Mesothelial cell of epicardium (in vitro differentiated cells): ENCODE results near the gene ATP8A1. TPM values are rescaled to one million over a fixed set of nuclear protein-coding genes. Genes with fewer than 3 reads are reported as not detected.

Source experiments
- DNase-seq, 2 experiments: peaks; one replicate each; pipeline ENCODE4 v3.0.0; 2021; ENCODE audit warnings: low spot score in 2 of 2; ENCODE audit not compliant: unreplicated experiment in 2 of 2
- H3K27ac Mint-ChIP-seq: 2 replicates; pipeline ENCODE4 v1.8.0; 2021; ENCODE audit warnings: mixed read lengths
- H3K27me3 Mint-ChIP-seq: 2 replicates; pipeline ENCODE4 v1.8.0; 2021; ENCODE audit warnings: low read depth, mixed read lengths
- H3K36me3 Mint-ChIP-seq: 2 replicates; pipeline ENCODE4 v1.8.0; 2021; ENCODE audit warnings: mixed read lengths
- H3K4me1 Mint-ChIP-seq: 2 replicates; pipeline ENCODE4 v1.8.0; 2021; ENCODE audit warnings: mixed read lengths
- H3K4me3 Mint-ChIP-seq: 2 replicates; pipeline ENCODE4 v1.8.0; 2021; ENCODE audit warnings: mild to moderate bottlenecking, moderate library complexity, mixed read lengths
- H3K9me3 Mint-ChIP-seq: 2 replicates; pipeline ENCODE4 v1.8.0; 2021; ENCODE audit warnings: mixed read lengths
- total RNA-seq: library from RNA; stranded (reverse); gene quantifications from 3 replicates; pipeline ENCODE4 v1.2.1, GENCODE V29; 2021
- TF ChIP-seq, protein P1 (sequence below): fragments of 200-600 bp; sonication (generic); IDR thresholded peaks from one replicate; pipeline ENCODE4 v1.5.0; 2021; ENCODE audit warnings: antibody characterized with exemption; ENCODE audit not compliant: unreplicated experiment

Gene ATP8A1
- total RNA-seq, 1 donor from 2014 or later = 15.7 TPM

DNA sequence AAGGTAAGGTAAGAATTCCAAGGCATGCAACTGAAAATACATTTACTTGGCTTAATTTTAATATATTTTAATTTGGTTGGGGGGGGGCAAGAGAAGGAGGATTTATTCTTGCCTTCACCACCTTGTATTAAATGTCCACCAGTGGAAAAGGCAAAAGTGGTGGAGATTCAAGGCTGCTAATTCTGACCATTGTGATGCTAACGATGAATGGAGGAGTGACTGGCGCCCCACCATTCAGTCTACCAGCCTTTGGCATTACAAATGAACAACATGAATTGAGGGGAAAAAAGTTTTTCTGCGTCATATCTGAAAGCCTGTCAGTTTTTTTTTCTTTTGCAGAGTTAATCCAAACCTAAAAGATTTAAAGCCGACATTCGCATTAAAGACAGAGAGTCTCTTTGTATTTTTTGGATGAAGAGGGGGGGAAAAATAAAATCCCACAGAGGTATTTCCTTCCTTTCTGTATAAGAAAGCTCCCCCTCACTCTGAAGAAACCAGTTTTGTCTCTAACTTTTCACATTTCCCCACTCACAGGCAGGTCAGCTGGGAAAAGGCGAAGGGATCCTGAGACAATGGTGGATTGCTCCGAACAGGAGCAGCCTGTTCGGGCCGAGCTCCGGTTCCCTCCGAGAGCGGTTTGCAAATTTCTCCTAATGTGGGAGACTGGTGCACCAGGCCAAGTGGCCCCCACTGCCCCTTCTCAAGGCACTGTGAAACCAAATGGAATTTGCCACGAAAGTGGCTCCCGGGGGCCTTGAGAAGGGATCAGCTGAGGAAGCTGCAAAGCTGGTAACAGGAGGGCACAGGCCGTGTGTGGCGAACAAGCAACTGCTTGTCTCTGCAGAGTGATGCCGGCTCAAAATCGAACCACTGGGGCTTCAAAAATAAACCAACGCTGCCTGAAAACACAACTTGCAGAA is 231.5 kb downstream of the ATP8A1 start:
- Mint-ChIP-seq H3K4me3 (no peak overlapping the region), H3K27ac (no peak overlapping the region), H3K4me1 (no peaks in the 10 kb centered on the region), H3K9me3 (no peaks in the 10 kb centered on the region), H3K36me3 (no peaks in the 10 kb centered on the region), H3K27me3 (peaks cover 12% of the 10 kb centered on the region)
- no peak for DNase-seq
- TF ChIP-seq, protein P1, sequence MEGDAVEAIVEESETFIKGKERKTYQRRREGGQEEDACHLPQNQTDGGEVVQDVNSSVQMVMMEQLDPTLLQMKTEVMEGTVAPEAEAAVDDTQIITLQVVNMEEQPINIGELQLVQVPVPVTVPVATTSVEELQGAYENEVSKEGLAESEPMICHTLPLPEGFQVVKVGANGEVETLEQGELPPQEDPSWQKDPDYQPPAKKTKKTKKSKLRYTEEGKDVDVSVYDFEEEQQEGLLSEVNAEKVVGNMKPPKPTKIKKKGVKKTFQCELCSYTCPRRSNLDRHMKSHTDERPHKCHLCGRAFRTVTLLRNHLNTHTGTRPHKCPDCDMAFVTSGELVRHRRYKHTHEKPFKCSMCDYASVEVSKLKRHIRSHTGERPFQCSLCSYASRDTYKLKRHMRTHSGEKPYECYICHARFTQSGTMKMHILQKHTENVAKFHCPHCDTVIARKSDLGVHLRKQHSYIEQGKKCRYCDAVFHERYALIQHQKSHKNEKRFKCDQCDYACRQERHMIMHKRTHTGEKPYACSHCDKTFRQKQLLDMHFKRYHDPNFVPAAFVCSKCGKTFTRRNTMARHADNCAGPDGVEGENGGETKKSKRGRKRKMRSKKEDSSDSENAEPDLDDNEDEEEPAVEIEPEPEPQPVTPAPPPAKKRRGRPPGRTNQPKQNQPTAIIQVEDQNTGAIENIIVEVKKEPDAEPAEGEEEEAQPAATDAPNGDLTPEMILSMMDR = no peak

DNA sequence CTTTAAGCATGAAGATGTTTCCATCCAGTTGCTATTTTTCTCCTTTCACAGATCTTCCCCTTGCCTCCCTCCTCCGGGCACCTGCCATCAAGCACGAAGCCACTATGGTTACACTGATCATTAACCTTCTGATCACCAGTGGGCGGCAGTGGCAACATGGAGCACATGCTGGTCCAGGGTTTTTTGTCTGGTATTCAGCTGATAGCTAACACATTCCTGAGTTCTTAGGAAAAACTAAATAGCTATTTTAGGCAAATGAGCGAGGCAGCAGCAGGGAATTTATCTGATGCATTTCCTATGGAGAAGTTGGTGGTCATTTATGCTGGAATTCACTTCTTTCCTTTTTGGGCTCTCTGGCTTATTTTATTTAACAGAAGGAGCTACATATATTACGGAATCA is 236.8 kb downstream of the ATP8A1 start:
- Mint-ChIP-seq H3K4me3 (no peak overlapping the region), H3K9me3 (no peaks in the 10 kb centered on the region), H3K27me3 (no peaks in the 10 kb centered on the region), H3K27ac (no peak overlapping the region), H3K4me1 (peaks cover 16% of the 10 kb centered on the region), H3K36me3 (no peaks in the 10 kb centered on the region)
- DNase-seq = no peak
- TF ChIP-seq, protein P1 = no peak

DNA sequence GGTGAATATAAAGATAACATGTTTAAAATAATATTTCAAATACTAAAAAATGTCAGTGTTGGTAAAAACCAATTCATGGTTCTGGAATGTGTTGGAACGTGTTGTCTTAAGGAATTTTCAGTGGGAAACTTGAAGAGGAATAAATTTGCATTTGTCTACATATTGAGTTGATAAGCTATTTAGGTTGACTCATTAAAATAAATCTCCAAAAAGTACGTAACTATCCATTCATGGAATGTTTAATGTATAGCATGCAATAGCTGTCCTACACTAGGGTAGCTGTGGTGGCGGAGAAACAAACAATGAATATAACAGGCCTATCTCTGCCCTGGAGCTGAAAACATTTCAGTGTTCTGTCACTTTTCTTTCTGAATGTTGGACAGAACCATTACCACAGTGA is 239.4 kb downstream of the ATP8A1 start:
- TF ChIP-seq, protein P1 = no peak
- Mint-ChIP-seq H3K27ac (no peak overlapping the region), H3K4me3 (no peak overlapping the region), H3K9me3 (no peaks in the 10 kb centered on the region), H3K4me1 (peaks cover 35% of the 10 kb centered on the region), H3K36me3 (no peaks in the 10 kb centered on the region), H3K27me3 (no peaks in the 10 kb centered on the region)
- no peak for DNase-seq

DNA sequence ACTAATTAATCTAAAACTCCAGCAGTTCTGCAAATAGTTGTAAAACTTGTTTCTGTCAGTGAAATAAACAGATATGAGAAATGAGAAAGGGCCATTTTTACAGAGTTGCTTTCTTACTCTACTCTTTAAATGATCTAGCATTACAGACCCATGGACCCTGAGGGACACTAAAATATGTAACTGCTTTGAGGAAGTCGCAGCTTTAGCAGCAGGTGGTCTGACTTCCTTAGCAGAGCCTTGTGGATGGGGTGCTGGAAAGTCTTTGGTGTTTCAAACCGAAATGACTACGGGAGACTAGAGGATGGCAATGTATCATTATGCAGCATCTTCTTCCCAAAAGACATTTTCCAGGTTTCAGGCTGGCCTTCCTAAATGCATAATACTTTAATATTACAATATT is 240.9 kb downstream of the ATP8A1 start:
- Mint-ChIP-seq H3K27ac (no peak overlapping the region), H3K9me3 (no peaks in the 10 kb centered on the region), H3K4me1 (peaks cover 43% of the 10 kb centered on the region), H3K27me3 (no peaks in the 10 kb centered on the region), H3K36me3 (no peaks in the 10 kb centered on the region), H3K4me3 (no peak overlapping the region)
- DNase-seq = no peak
- TF ChIP-seq, protein P1 = no peak

DNA sequence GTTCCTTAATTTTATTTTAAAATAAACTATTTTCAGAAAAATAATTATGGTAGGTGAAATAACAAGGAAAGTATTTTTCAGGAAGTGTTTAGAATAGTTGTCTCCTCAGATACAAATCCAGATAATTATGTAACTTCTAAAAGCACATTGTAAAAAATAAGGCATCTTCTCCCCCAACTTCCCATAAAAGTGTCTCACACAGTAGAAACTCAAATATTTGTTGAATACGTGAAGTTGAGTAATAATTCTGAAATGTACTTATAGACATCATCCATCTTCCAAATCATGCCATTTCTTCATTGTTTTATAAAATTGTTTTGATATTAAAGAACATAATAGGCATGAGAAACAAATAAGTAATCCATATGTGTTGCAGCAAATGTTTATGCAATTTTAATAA is 241.6 kb downstream of the ATP8A1 start:
- TF ChIP-seq, protein P1 = no peak
- H3K4me3 Mint-ChIP-seq = no peak overlapping the region
- H3K9me3 Mint-ChIP-seq = no peaks in the 10 kb centered on the region
- peaks cover 47% of the 10 kb centered on the region for H3K4me1 Mint-ChIP-seq
- no peak for DNase-seq
- no peaks in the 10 kb centered on the region for H3K36me3 Mint-ChIP-seq
- no peak overlapping the region for H3K27ac Mint-ChIP-seq
- peaks cover 2% of the 10 kb centered on the region for H3K27me3 Mint-ChIP-seq
